OCI-LY3 (cell line): ENCODE data around the gene LRRC37B.

ENCODE experiments used
- H2AFZ ChIP-seq: fragments of 200-600, 300-600 bp; shearing (Covaris generic); 2 replicates; pipeline ENCODE4 v1.6.0; 2014; ENCODE audit warnings: antibody characterized with exemption, low read depth, low read length
- H3K27ac ChIP-seq: fragments of 200-600, 300-600 bp; sonication (generic); 2 replicates; pipeline ENCODE4 v1.5.1; 2014; ENCODE audit warnings: mild to moderate bottlenecking, low read length, moderate library complexity, mixed read lengths
- H3K27me3 ChIP-seq: fragments of 200-600, 300-600 bp; sonication (generic); 2 replicates; pipeline ENCODE4 v1.6.1; 2014; ENCODE audit warnings: low read depth, low read length, mixed read lengths
- H3K36me3 ChIP-seq: fragments of 200-600, 300-600 bp; sonication (generic); replicated peaks from 2 replicates; pipeline ENCODE3; 2014; ENCODE audit warnings: low read depth, low read length, mixed read lengths
- H3K4me1 ChIP-seq: fragments of 300-600, 200-600 bp; sonication (generic); 2 replicates; pipeline ENCODE4 v1.6.1; 2014; ENCODE audit warnings: low read length, mixed read lengths
- H3K4me2 ChIP-seq: fragments of 200-600, 300-600 bp; sonication (generic); 2 replicates; pipeline ENCODE4 v1.6.1; 2014; ENCODE audit warnings: low read length, mixed read lengths
- H3K4me3 ChIP-seq: fragments of 300-600, 200-600 bp; sonication (generic); 2 replicates; pipeline ENCODE4 v1.5.1; 2014; ENCODE audit warnings: antibody characterized with exemption, mild to moderate bottlenecking, low read length, moderate library complexity
- H3K79me2 ChIP-seq: fragments of 300-600, 200-600 bp; shearing (Covaris generic); 2 replicates; pipeline ENCODE4 v1.6.1; 2014; ENCODE audit warnings: mild to moderate bottlenecking, low read length, mixed read lengths
- H3K9ac ChIP-seq: fragments of 300-600, 200-600 bp; shearing (Covaris generic); 2 replicates; pipeline ENCODE4 v1.6.0; 2014; ENCODE audit warnings: mild to moderate bottlenecking, low read length, moderate library complexity
- H3K9me3 ChIP-seq: fragments of 200-600, 300-600 bp; shearing (Covaris generic); 2 replicates; pipeline ENCODE4 v1.6.1; 2014; ENCODE audit warnings: low read length, mixed read lengths; ENCODE audit not compliant: insufficient read depth
- H4K20me1 ChIP-seq: fragments of 200-600, 300-600 bp; sonication (generic); 2 replicates; pipeline ENCODE4 v1.6.1; 2016; ENCODE audit warnings: low read length, mixed read lengths; ENCODE audit not compliant: insufficient read depth
- CTCF ChIP-seq: fragments of 200-600, 300-600 bp; sonication (generic); IDR thresholded peaks from 2 replicates; pipeline ENCODE4 v1.5.1; 2014; ENCODE audit warnings: antibody characterized with exemption, low read length, low read depth
- EZH2phosphoT487 ChIP-seq: fragments of 200-600 bp; shearing (Covaris generic); IDR thresholded peaks from 2 replicates; pipeline ENCODE4 v1.6.1; 2018; ENCODE audit warnings: antibody characterized with exemption, mixed run types, low read depth

LRRC37B gene

GRCh38 chr17:31997005-31997404, 10.2 kb upstream of the LRRC37B start:
- peaks cover 66% of the 10 kb centered on the region for H3K36me3 ChIP-seq
- no peak overlapping the region for H3K27ac ChIP-seq
- no peaks in the 10 kb centered on the region for H3K9me3 ChIP-seq
- H2AFZ ChIP-seq = no peak overlapping the region
- H3K4me3 ChIP-seq = no peak overlapping the region
- H3K9ac ChIP-seq = no peak overlapping the region
- no peak overlapping the region for H3K4me2 ChIP-seq
- TF ChIP-seq EZH2phosphoT487 = no peak
- TF ChIP-seq CTCF = no peak
- H4K20me1 ChIP-seq = no peaks in the 10 kb centered on the region
- no peaks in the 10 kb centered on the region for H3K4me1 ChIP-seq
- no peaks in the 10 kb centered on the region for H3K79me2 ChIP-seq
- no peaks in the 10 kb centered on the region for H3K27me3 ChIP-seq

DNA sequence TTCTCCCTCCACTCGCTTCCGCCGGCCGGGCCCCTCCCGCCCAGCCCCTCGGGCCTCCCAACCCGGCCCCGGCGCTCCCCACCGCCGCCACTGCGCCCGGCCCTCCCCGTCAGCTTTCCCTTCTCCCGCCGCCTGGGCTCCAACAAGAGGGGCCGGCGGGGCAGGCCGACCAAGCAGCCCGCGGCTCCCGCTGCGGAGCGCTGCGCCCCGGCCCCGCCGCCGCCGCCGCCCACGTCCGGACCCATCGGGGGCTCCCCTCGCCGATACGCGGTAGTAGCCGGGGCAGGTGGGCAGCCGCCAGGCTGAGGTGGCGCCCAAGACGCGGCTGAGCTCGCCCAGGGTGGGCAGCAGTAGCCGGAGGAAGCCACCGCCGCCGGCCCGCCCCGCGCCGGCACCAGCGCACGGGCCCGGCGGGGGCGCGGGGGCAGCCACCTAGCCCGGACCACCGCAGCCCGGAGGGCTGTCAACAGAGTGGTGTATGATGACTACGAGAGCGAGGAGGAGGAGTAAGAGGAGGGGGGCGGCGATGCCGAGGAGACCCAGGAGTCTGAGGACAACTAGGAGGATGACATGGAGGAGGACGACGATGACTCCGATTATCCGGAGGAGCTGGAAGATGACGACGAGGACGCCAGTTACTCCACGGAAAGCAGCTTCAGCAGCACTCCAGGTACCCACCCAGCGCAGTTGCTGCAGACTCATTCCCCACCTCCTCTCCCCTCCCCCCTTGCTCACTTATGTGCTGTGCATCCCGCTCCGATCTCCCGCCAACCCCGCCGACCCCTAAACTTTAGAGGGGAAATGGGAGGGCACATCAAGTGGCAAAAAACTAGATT, 498 bp downstream of the LRRC37B start:
- H3K36me3 ChIP-seq = no peaks in the 10 kb centered on the region
- H3K4me2 ChIP-seq = peak overlapping the region; percentile 86
- peaks cover 12% of the 10 kb centered on the region for H3K79me2 ChIP-seq
- TF ChIP-seq EZH2phosphoT487 = no peak
- TF ChIP-seq CTCF = no peak
- H3K27me3 ChIP-seq = no peaks in the 10 kb centered on the region
- peak overlapping the region; percentile 61 for H3K9ac ChIP-seq
- H3K4me3 ChIP-seq = peak overlapping the region; percentile 85
- peak overlapping the region; percentile 13; the same call in 1 of the 2 replicates for H2AFZ ChIP-seq
- no peak overlapping the region for H3K27ac ChIP-seq
- H3K4me1 ChIP-seq = peaks cover 11% of the 10 kb centered on the region
- H4K20me1 ChIP-seq = no peaks in the 10 kb centered on the region
- H3K9me3 ChIP-seq = no peaks in the 10 kb centered on the region

- Histone ChIP-seq H3K4me1 (peaks cover 11% of the 10 kb centered on the region), H3K4me2 (no peak overlapping the region), H2AFZ (no peak overlapping the region), H3K9ac (no peak overlapping the region), H3K36me3 (no peaks in the 10 kb centered on the region), H3K9me3 (no peaks in the 10 kb centered on the region), H3K79me2 (peaks cover 12% of the 10 kb centered on the region), H3K27me3 (no peaks in the 10 kb centered on the region), H4K20me1 (no peaks in the 10 kb centered on the region), H3K27ac (no peak overlapping the region), H3K4me3 (no peak overlapping the region)
- TF ChIP-seq CTCF (no peak), EZH2phosphoT487 (no peak)
Measured at GRCh38 chr17:32009262-32009542, 2.0 kb downstream of the LRRC37B start.

DNA sequence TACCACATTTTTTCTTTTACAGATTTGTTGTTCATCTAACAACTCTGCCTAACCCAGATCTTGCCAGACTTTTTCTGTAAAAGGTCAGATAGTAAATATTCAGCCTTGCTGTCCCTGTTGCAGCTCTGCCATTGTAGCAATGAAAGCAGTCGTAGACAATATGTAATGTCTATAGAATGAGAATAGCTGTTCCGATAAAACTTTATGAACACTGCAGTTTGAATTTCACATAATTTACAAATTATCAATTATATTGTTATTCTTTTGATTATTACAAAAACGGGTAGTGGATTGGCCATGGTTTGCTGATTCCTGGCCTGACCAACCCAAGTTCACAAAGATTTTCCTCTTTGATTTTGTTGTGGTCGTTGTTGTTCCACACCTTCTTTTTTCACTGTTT, 2.9 kb downstream of the LRRC37B start:
- Histone ChIP-seq H3K27ac (no peak overlapping the region), H3K27me3 (no peaks in the 10 kb centered on the region), H3K9me3 (no peaks in the 10 kb centered on the region), H3K4me1 (peaks cover 11% of the 10 kb centered on the region), H3K4me2 (no peak overlapping the region), H4K20me1 (no peaks in the 10 kb centered on the region), H3K79me2 (peaks cover 12% of the 10 kb centered on the region), H3K4me3 (no peak overlapping the region), H3K36me3 (no peaks in the 10 kb centered on the region), H2AFZ (no peak overlapping the region), H3K9ac (no peak overlapping the region)
- TF ChIP-seq CTCF (no peak), EZH2phosphoT487 (no peak)
